ENCODE data around the gene CDKL4.
"Not testable (repeated sequence)": the region's sequence is repeated elsewhere in the genome, so short reads cannot be mapped to it uniquely, and the experiment has no call there.

CDKL4 gene

GRCh38 chr2:39234754-39235153, 9.0 kb downstream of the CDKL4 start:
- no peak for FAIRE-seq
- no peak for DNase-seq (ENCODE audit: extremely low spot score, insufficient read length, low read depth)

DNA sequence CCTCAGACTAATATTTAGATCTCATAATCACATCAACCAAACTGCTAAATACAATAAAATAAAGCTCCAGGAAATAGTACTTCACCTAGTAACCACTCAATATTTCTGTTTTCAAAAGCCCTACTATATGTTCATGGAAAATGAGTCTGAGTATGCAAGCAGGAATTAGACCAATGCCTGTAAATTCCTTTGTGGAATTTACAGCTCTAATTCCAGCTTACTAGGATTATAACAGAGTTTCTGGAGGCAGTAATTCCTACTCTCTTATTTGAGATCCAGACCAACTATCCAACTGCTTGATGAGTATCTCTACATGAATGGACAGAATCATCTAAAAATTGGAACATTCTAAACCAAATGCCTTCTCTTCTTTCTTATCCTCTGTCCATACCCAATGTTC, 11.6 kb downstream of the CDKL4 start:
- FAIRE-seq (no peak), DNase-seq (ENCODE audit: extremely low spot score, insufficient read length, low read depth) (no peak)

DNA sequence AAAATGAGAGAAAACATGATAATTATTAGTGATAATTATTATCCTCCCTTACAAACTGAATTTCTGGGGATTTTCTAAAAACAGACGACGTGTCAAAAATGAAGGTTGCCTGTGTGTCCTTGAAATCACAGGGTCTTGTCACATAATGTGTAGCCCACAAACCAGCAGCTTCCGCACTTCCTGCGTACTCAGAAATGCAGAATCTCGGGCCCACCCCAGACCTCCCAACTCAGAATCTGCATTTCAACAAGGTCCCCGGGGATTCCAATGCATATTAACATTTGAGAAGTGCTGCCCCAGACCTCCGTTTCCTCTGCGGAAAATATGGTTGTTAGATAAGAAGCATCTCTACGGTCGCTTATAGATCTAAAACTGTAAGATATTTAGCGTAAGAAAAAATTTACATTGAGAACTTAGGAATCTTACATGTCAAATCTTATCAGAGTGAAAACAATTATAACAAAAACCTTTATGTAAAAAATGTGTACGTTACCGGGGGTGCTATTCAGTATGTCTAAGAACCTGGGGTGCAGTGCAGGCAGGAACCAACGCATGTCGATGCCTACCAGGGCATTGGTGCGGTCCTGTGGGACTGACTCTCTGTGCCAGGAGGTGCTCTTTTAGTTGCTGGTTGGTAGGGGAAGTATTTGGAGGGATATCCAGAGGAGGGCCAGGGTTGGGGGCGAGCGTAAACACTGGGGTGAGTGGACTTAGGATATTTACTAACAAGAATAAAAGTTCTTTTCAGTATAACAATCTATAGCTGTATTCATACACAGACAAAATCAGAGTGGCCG, 15.2 kb downstream of the CDKL4 start:
- FAIRE-seq (no peak), DNase-seq (ENCODE audit: extremely low spot score, insufficient read length, low read depth) (no peak)

DNA sequence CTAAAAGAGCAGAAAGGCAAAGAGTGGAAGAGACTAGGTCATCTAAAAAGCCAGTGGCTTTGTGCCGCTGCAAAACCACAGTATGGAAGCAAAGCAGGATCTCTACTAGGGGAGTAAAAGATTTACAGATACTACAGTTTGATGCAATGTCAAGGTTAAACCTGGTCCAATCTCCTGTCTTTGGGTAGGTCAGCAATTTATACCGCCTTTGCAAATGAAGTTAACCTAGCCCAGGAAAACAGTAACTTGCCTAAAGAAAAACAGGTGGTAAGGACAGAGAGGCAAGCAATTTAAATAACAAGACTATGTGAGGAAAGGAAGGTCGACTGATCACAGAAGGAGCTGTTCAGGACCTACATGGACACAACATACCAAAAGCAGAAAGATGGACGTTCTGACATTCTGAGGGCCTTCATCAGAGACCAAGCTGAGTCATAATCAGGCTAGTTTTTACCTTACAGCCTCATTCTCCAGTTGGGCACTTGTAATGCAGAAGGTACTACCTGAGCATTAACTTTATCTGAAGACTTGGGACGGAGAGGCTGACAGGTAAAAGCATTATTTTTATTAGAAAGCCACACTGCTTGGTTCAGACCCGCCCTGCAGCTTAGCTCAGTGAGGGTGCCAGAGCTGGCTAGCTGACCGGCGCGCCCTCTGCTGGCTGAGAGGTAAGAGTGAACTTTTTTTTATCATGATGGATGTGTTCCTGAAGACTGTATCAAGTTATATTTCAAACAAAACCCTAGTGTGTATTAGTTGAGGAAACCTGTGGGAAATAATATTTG, 15.9 kb downstream of the CDKL4 start:
- FAIRE-seq (peak; percentile 94), DNase-seq (ENCODE audit: extremely low spot score, insufficient read length, low read depth) (peak; percentile 55)

- DNase-seq (ENCODE audit: extremely low spot score, insufficient read length, low read depth), result no peak
- no peak for FAIRE-seq
Observed at GRCh38 chr2:39225567-39225966, 18.2 kb downstream of the CDKL4 start.

GRCh38 chr2:39223909-39224308, 19.9 kb downstream of the CDKL4 start:
- FAIRE-seq (no peak), DNase-seq (ENCODE audit: extremely low spot score, insufficient read length, low read depth) (no peak)

- FAIRE-seq (no peak), DNase-seq (ENCODE audit: extremely low spot score, insufficient read length, low read depth) (no peak)
Observed at GRCh38 chr2:39221459-39221858, 22.3 kb downstream of the CDKL4 start.

DNA sequence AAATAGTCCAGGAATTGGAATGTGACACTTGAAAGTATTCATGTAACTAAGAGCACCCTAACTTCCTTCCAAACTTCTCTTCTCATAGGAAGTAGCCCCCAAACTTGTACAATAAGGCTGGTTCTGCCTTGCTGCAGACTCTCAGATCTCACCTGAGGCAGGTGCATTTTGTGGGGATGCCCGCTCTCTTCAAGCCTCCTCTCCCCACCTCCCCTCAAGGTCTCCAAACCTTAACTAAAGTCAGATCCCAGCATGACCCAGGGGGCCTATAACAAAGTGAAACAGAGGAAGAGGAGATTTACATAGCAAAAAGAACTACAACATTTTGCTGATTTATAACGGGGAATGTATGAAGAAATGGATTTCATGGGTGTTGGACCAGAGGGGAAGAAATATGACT, 23.6 kb downstream of the CDKL4 start:
- FAIRE-seq, result no peak
- DNase-seq (ENCODE audit: extremely low spot score, insufficient read length, low read depth), result no peak

DNA sequence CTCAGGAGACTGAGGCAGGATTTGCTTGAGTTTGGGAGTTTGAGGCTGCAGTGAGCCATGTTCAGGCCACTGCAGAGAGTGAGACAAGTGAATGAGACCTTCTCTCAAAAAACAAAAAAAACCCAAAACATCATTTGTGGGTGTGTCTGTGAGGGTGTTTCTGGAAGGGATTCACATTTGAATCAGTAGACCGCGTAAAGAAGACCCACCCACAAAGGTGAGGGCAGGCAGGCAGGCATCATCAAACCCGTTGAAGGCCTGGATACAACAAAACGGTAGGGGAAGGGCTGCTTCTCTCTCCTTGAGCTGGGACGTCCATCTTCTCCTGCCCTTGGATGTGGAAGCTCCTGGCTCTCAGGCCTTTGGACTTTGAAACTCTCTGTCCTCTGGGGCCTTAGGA, 25.4 kb downstream of the CDKL4 start:
- DNase-seq (ENCODE audit: extremely low spot score, insufficient read length, low read depth) (no peak), FAIRE-seq (no peak)

- no peak for FAIRE-seq
Observed at GRCh38 chr2:39217192-39217550, 26.6 kb downstream of the CDKL4 start.

GRCh38 chr2:39216346-39217191, 27.2 kb downstream of the CDKL4 start:
- DNase-seq (ENCODE audit: extremely low spot score, insufficient read length, low read depth) (no peak), FAIRE-seq (no peak)

More at GRCh38 chr2:39217192-39217550, 26.6 kb downstream of the CDKL4 start:
- no peak for DNase-seq (ENCODE audit: extremely low spot score, insufficient read length, low read depth)

GRCh38 chr2:39215545-39215944, 28.2 kb downstream of the CDKL4 start:
- DNase-seq (ENCODE audit: extremely low spot score, insufficient read length, low read depth), result no peak
- no peak for FAIRE-seq

DNA sequence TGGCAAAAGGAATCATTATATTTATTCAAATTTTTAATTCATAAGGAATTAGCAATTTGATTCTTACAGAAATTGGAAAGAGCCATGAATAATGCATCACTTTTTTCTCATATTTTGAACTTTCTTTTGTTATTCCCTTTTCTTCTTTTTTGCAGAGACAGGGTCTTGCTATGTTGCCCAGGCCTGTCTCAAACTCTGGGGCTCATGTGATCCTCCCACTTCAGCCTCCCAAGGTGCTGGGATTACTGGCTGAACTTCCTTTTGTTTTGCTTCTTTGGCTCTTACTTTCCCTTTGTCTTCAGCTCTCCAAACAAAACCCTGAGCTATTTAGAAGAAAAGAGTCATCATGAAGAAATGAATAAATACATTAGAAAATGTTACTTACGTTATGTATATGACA, 30.8 kb downstream of the CDKL4 start:
- no peak for DNase-seq (ENCODE audit: extremely low spot score, insufficient read length, low read depth)
- no peak for FAIRE-seq

- no peak for DNase-seq (ENCODE audit: extremely low spot score, insufficient read length, low read depth)
- no peak for FAIRE-seq
Observed at GRCh38 chr2:39210846-39211245, 32.9 kb downstream of the CDKL4 start.

DNA sequence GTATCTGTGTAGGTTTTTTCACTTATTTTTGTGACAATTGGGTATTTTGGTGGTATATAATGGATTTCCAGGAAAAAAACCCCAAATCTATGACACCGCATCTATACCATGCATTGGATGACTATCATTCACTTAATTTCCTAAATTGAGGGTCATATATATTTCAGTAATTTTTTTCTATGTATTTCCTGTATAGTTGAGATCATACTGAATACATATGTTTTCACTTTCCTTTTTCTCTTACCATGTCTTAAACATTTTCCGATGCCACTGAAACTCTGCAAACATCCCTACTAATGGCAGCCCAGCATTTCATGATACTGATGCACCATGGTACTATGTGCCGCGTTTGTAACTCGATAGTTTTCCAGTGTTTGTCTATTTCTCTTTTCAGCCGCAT, 40.4 kb downstream of the CDKL4 start:
- FAIRE-seq (no peak), DNase-seq (ENCODE audit: extremely low spot score, insufficient read length, low read depth) (no peak)

- no peak for DNase-seq (ENCODE audit: extremely low spot score, insufficient read length, low read depth)
Observed at GRCh38 chr2:39202639-39203369, 41.0 kb downstream of the CDKL4 start.

GRCh38 chr2:39197003-39197402, 46.8 kb downstream of the CDKL4 start:
- not testable (repeated sequence) for FAIRE-seq; DNase-seq (ENCODE audit: extremely low spot score, insufficient read length, low read depth)

More at GRCh38 chr2:39202639-39203369, 41.0 kb downstream of the CDKL4 start:
- no peak for FAIRE-seq

DNA sequence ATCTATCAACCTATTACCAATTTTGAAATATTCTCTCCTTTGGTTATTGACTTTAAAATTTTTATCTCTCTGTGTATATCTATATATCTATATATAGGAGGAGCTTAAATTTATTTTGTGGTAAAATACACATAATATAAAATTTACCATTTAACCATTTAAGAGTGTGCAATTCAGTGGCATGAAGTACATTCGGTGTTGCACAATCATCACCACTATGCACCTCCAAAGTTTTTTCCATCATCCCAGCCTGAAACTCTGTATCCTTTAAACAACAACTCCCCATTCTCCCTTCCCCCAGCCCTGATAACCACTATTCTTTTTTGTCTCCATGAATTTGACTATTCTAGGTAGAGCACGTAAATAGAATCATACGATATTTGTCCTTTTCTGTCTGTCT, 49.1 kb downstream of the CDKL4 start:
- DNase-seq (ENCODE audit: extremely low spot score, insufficient read length, low read depth) (no peak), FAIRE-seq (no peak)

- no peak for FAIRE-seq
- DNase-seq (ENCODE audit: extremely low spot score, insufficient read length, low read depth), result no peak
Observed at GRCh38 chr2:39188960-39189494, 54.7 kb downstream of the CDKL4 start.

DNA sequence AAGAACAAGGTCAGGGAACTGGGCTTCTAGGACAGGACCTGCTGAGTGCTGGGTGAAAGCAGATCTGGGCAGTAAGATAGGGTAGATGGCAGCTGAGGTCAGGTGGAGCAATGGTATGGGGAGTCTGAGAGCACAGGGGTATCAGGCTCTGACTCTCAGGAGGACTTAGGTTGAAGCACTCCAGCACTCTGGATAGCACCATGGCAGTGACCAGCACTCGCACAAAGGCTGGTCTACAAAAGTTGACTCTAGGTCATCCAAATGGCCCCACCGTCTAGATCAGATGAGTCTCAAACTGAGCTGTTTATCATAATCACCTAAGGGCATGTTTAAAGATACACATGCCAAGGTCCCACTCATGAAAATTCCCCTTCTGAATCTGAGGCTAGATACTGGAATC, 60.1 kb downstream of the CDKL4 start:
- DNase-seq (ENCODE audit: extremely low spot score, insufficient read length, low read depth) (no peak), FAIRE-seq (no peak)

Data from GM18507 (cell line).